SW 1271 (cell line): Measurements from ENCODE around the gene EEF1AKMT1.
A peak's percentile ranks its signal among the peaks of the same experiment; 100 is the strongest.

Experiments used
- DNase-seq, 2 experiments: peaks; one replicate each; lab custom pipeline; 2025; lab: John Stamatoyannopoulos, UW

The EEF1AKMT1 gene

GRCh38 chr13:20718958-20719566, 54.7 kb downstream of the EEF1AKMT1 start:
- no peak for DNase-seq

GRCh38 chr13:20717581-20718542, 55.9 kb downstream of the EEF1AKMT1 start:
- DNase-seq, result no peak

- DNase-seq, result no peak
Measured at GRCh38 chr13:20716951-20717350, 56.8 kb downstream of the EEF1AKMT1 start.

GRCh38 chr13:20715330-20715712, 58.4 kb downstream of the EEF1AKMT1 start:
- no peak for DNase-seq

GRCh38 chr13:20714563-20715329, 59.0 kb downstream of the EEF1AKMT1 start:
- DNase-seq, result no peak

GRCh38 chr13:20714161-20714560, 59.6 kb downstream of the EEF1AKMT1 start:
- DNase-seq, result no peak

GRCh38 chr13:20713751-20714150, 60.0 kb downstream of the EEF1AKMT1 start:
- no peak for DNase-seq

GRCh38 chr13:20713014-20713376, 60.8 kb downstream of the EEF1AKMT1 start:
- DNase-seq, result no peak

GRCh38 chr13:20711301-20712044, 62.3 kb downstream of the EEF1AKMT1 start:
- DNase-seq, result no peak

GRCh38 chr13:20709782-20710181, 64.0 kb downstream of the EEF1AKMT1 start:
- DNase-seq, result no peak

- no peak for DNase-seq
Measured at GRCh38 chr13:20709369-20709768, 64.4 kb downstream of the EEF1AKMT1 start.

GRCh38 chr13:20708216-20708615, 65.5 kb downstream of the EEF1AKMT1 start:
- DNase-seq, result no peak

GRCh38 chr13:20706661-20707060, 67.1 kb downstream of the EEF1AKMT1 start:
- DNase-seq, result no peak

- no peak for DNase-seq
Measured at GRCh38 chr13:20704459-20705069, 69.2 kb downstream of the EEF1AKMT1 start.

GRCh38 chr13:20703780-20704458, 69.8 kb downstream of the EEF1AKMT1 start:
- peak in 1 of 2 experiments; percentile 30 for DNase-seq

- DNase-seq, result no peak
Measured at GRCh38 chr13:20702915-20703779, 70.6 kb downstream of the EEF1AKMT1 start, which contains the start of gene IL17D. Gene IL17D, plus strand, starts transcription at chr13:20703699. Its CDS starts 303 bp downstream, at chr13:20704002.

GRCh38 chr13:20702530-20702914, 71.2 kb downstream of the EEF1AKMT1 start:
- DNase-seq, result no peak

- no peak for DNase-seq
Measured at GRCh38 chr13:20701461-20701860, 72.3 kb downstream of the EEF1AKMT1 start.

GRCh38 chr13:20700288-20700687, 73.5 kb downstream of the EEF1AKMT1 start:
- DNase-seq, result no peak

GRCh38 chr13:20699715-20700114, 74.0 kb downstream of the EEF1AKMT1 start:
- DNase-seq, result no peak
